ENCODE data around the gene DNAH6. TPM values are rescaled to one million over a fixed set of nuclear protein-coding genes. Genes with fewer than 3 reads are reported as not detected.

The DNAH6 gene
- total RNA-seq, 1 experiment from 2014 or later, result 1.6 TPM

GRCh38 chr2:84779781-84780180 is 263.5 kb downstream of the DNAH6 start:
- H3K9ac ChIP-seq (ENCODE audit: low read length), result no peak overlapping the region
- no peaks in the 10 kb centered on the region for H3K9me3 ChIP-seq (ENCODE audit: control insufficient read depth in 1 of 2, insufficient read depth in 1 of 2, low read depth in 1 of 2, low read length in 2 of 2)
- no peak overlapping the region for H2AFZ ChIP-seq (ENCODE audit: low read depth, low read length, poor library complexity, severe bottlenecking)
- no peak for TF ChIP-seq TCF7L2 (IDR thresholded peaks at IDR 0.05; ENCODE audit: borderline replicate concordance, extremely low read depth, insufficient read depth, insufficient read length)
- TF ChIP-seq CBX3 (IDR thresholded peaks at IDR 0.05; ENCODE audit: low read depth), result no peak
- TF ChIP-seq REST (IDR thresholded peaks at IDR 0.05; ENCODE audit: low read depth), result no peak
- TF ChIP-seq ZFX (IDR thresholded peaks at IDR 0.05), result no peak
- no peak for TF ChIP-seq POLR2AphosphoS5 (IDR thresholded peaks at IDR 0.05; ENCODE audit: low read depth, low read length)
- no peak for TF ChIP-seq EGR1 (IDR thresholded peaks at IDR 0.05; ENCODE audit: low read depth)
- no peak for TF ChIP-seq SIN3A (IDR thresholded peaks at IDR 0.05; ENCODE audit: low read depth)
- TF ChIP-seq CTCF (IDR thresholded peaks at IDR 0.05 in 2 of 3, conservative IDR thresholded peaks at IDR 0.05 in 1 of 3; ENCODE audit: borderline replicate concordance in 1 of 3, insufficient read depth in 1 of 3, low read depth in 2 of 3, low read length in 2 of 3), result no peak
- TF ChIP-seq ATF3 (IDR thresholded peaks at IDR 0.05), result no peak
- TF ChIP-seq SRF (IDR thresholded peaks at IDR 0.05; ENCODE audit: low read depth), result no peak
- TF ChIP-seq JUND (IDR thresholded peaks at IDR 0.05), result no peak
- no peak for TF ChIP-seq FOSL1 (IDR thresholded peaks at IDR 0.05; ENCODE audit: low read depth)
- BruUV-seq (replicated peaks), result no TSS peak
- no peak overlapping the region for H3K4me3 ChIP-seq (replicated peaks in 1 of 2; ENCODE audit: low read depth in 1 of 2, low read length in 2 of 2)
- CTCF ChIA-PET, result no interaction called here
- H3K4me1 ChIP-seq (ENCODE audit: control insufficient read depth in 1 of 2, insufficient read depth in 2 of 2, low read length in 2 of 2), result peaks cover 2 to 17% of the 10 kb centered on the region in 2 experiments; a peak in 2 of 4 replicates
- DNase-seq (ENCODE audit: low read depth, low spot score), result no peak
- no peaks in the 10 kb centered on the region for H3K9me2 ChIP-seq (ENCODE audit: insufficient read depth)
- intact Hi-C loops (cut with micrococcal nuclease), result no loop called here
- no peak overlapping the region for H3K4me2 ChIP-seq (ENCODE audit: low read length)
- no peak for ATAC-seq
- RAD21 ChIA-PET (ENCODE audit: low non-redundant PET in 1 of 2, low total read pairs in 2 of 2, uncharacterized antibody in 2 of 2, unreplicated experiment in 2 of 2), result no interaction called here
- H3K27me3 ChIP-seq (ENCODE audit: insufficient read depth, low read length), result no peaks in the 10 kb centered on the region
- H3K36me3 ChIP-seq (ENCODE audit: control insufficient read depth in 1 of 2, insufficient read depth in 2 of 2, low read length in 2 of 2), result no peaks in the 10 kb centered on the region
- POLR2A ChIA-PET, result no interaction called here
- H3K79me2 ChIP-seq (ENCODE audit: insufficient read depth, low read length), result no peaks in the 10 kb centered on the region
- H4K20me1 ChIP-seq (ENCODE audit: insufficient read depth), result no peaks in the 10 kb centered on the region
- no peak overlapping the region for H3K27ac ChIP-seq (ENCODE audit: low read depth, low read length)
